Loucy (cell line): ENCODE results near the gene SLC9A8.

Source experiments
- CTCF ChIP-seq: fragments of 200-600 bp; sonication (generic); conservative IDR thresholded peaks from 2 replicates; pipeline ENCODE4 v1.5.1; 2014; ENCODE audit warnings: mild to moderate bottlenecking, antibody characterized with exemption, low read length
- EZH2phosphoT487 ChIP-seq: fragments of 200-600 bp; IDR thresholded peaks from 2 replicates; pipeline ENCODE4 v1.6.1; 2018; ENCODE audit warnings: antibody characterized with exemption, mild to moderate bottlenecking, moderate library complexity, borderline replicate concordance

- TF ChIP-seq CTCF, result no peak
- no peak for TF ChIP-seq EZH2phosphoT487
Measured at GRCh38 chr20:49859011-49859410, 46.4 kb downstream of the SLC9A8 start.
